HCT116 (cell line): ENCODE data around the gene C16orf90. TPM values are rescaled to one million over a fixed set of nuclear protein-coding genes. Genes with fewer than 3 reads are reported as not detected.

Experiments used
- ATAC-seq: fragments of 200-7000 bp; cut with Tn5 transposase; 2 replicates; pipeline ENCODE4 v1.9.1; 2020; ENCODE audit warnings: mild to moderate bottlenecking, moderate library complexity
- BruUV-seq: library from RNA; stranded (reverse); fragments of 400-500 nt; replicated peaks from 2 replicates; lab custom pipeline; 2021; lab: Mats Ljungman, UMichigan
- CTCF ChIA-PET: fragments of 300-600 bp; sonication (Branson Sonifier 250); formaldehyde crosslinking; loops from one replicate; lab custom pipeline; 2021; ENCODE audit warnings: antibody characterized with exemption; lab: Charles Lee
- POLR2A ChIA-PET: fragments of 300-600, 350-600 bp; sonication (Branson Sonifier 250); formaldehyde crosslinking; loops from one replicate; lab custom pipeline; 2021; ENCODE audit warnings: antibody characterized with exemption; lab: Charles Lee
- RAD21 ChIA-PET, 2 experiments: fragments of 300-600 bp; sonication (Branson Sonifier 250); formaldehyde crosslinking; loops; one replicate each; lab custom pipeline; 2023; ENCODE audit warnings: low total read pairs in 2 of 2; ENCODE audit not compliant: uncharacterized antibody in 2 of 2, unreplicated experiment in 2 of 2, low non-redundant PET in 1 of 2; lab: Charles Lee
- DNase-seq: peaks from one replicate; pipeline ENCODE4 v3.0.0-alpha.2; 2010; ENCODE audit warnings: low read depth, low spot score
- H2AFZ ChIP-seq: fragments of 200-600 bp; shearing (Covaris generic), sonication (generic); 2 replicates; pipeline ENCODE4 v1.6.1; 2017; ENCODE audit warnings: low read depth, mixed run types, mixed read lengths, antibody characterized with exemption, low read length; ENCODE audit not compliant: poor library complexity, severe bottlenecking
- H3K27ac ChIP-seq: 2 replicates; pipeline ENCODE4 v1.5.1; 2012; ENCODE audit warnings: low read depth, low read length
- H3K27me3 ChIP-seq: fragments of 200-600 bp; sonication (generic); 2 replicates; pipeline ENCODE4 v1.6.1; 2016; ENCODE audit warnings: mixed run types, low read length, mixed read lengths; ENCODE audit not compliant: insufficient read depth
- H3K36me3 ChIP-seq, 2 experiments: fragments of 200-500 bp in 1 of 2; fragments of 200-600 bp in 1 of 2; sonication (Bioruptor generic) in 1 of 2; sonication (generic) in 1 of 2; 2 replicates each; pipeline versions ENCODE4 v1.5.1 to v1.6.1; 2014 to 2016; ENCODE audit warnings: low read length in 2 of 2, inconsistent platforms in 1 of 2, mixed read lengths in 1 of 2, mixed run types in 1 of 2; ENCODE audit not compliant: insufficient read depth in 2 of 2, control insufficient read depth in 1 of 2
- H3K4me1 ChIP-seq, 2 experiments: fragments of 200-600 bp in 1 of 2; sonication (generic) in 1 of 2; 2 replicates each; pipeline versions ENCODE4 v1.5.1 to v1.6.1; 2012 to 2017; ENCODE audit warnings: low read length in 2 of 2, inconsistent platforms in 1 of 2, mild to moderate bottlenecking in 1 of 2, mixed read lengths in 1 of 2, mixed run types in 1 of 2, moderate library complexity in 1 of 2; ENCODE audit not compliant: insufficient read depth in 2 of 2, control insufficient read depth in 1 of 2
- H3K4me2 ChIP-seq: fragments of 200-600 bp; sonication (generic); 2 replicates; pipeline ENCODE4 v1.6.1; 2017; ENCODE audit warnings: mixed run types, low read length, mixed read lengths
- H3K4me3 ChIP-seq, 2 experiments: fragments of 200-600 bp in 1 of 2; sonication (generic) in 1 of 2; replicated peaks in 1 of 2; 2 replicates each; pipeline ENCODE4 v1.5.1; 2011 to 2016; ENCODE audit warnings: low read length in 2 of 2, control low read depth in 1 of 2, low read depth in 1 of 2, mild to moderate bottlenecking in 1 of 2, mixed read lengths in 1 of 2, mixed run types in 1 of 2
- H3K79me2 ChIP-seq: fragments of 200-600 bp; sonication (generic); 2 replicates; pipeline ENCODE4 v1.6.1; 2017; ENCODE audit warnings: mild to moderate bottlenecking, mixed run types, low read length, moderate library complexity, mixed read lengths; ENCODE audit not compliant: insufficient read depth
- H3K9ac ChIP-seq: fragments of 200-600 bp; sonication (generic); 2 replicates; pipeline ENCODE4 v1.6.1; 2016; ENCODE audit warnings: low read length, mixed read lengths
- H3K9me2 ChIP-seq: fragments of 200-600 bp; sonication (generic), shearing (Covaris generic); 2 replicates; pipeline ENCODE4 v1.6.1; 2017; ENCODE audit warnings: mixed run types, mild to moderate bottlenecking, moderate library complexity; ENCODE audit not compliant: insufficient read depth
- H3K9me3 ChIP-seq, 2 experiments: fragments of 200-500 bp in 1 of 2; fragments of 200-600 bp in 1 of 2; sonication (Bioruptor generic) in 1 of 2; sonication (generic) in 1 of 2; 2 replicates each; pipeline ENCODE4 v1.6.1; 2014 to 2017; ENCODE audit warnings: low read length in 2 of 2, mixed read lengths in 2 of 2, inconsistent platforms in 1 of 2, low read depth in 1 of 2, mild to moderate bottlenecking in 1 of 2, mixed run types in 1 of 2, moderate library complexity in 1 of 2; ENCODE audit not compliant: control insufficient read depth in 1 of 2, insufficient read depth in 1 of 2
- H4K20me1 ChIP-seq: fragments of 200-600 bp; sonication (generic), shearing (Covaris generic); 2 replicates; pipeline ENCODE4 v1.6.1; 2017; ENCODE audit warnings: mixed run types, mild to moderate bottlenecking, moderate library complexity; ENCODE audit not compliant: insufficient read depth
- ATF3 ChIP-seq: IDR thresholded peaks from 2 replicates; pipeline ENCODE4 v1.6.1; 2012
- CEBPB ChIP-seq: IDR thresholded peaks from 2 replicates; pipeline ENCODE4 v1.6.1; 2012; ENCODE audit warnings: low read depth
- ELF1 ChIP-seq: IDR thresholded peaks from 2 replicates; pipeline ENCODE4 v1.6.1; 2012; ENCODE audit warnings: low read depth, borderline replicate concordance
- EZH2 ChIP-seq: fragments of 200-600 bp; sonication (generic); IDR thresholded peaks from 2 replicates; pipeline ENCODE4 v1.6.1; 2017; ENCODE audit warnings: antibody characterized with exemption, mixed run types
- FOSL1 ChIP-seq: IDR thresholded peaks from 2 replicates; pipeline ENCODE4 v1.6.1; 2012; ENCODE audit warnings: low read depth
- JUND ChIP-seq: IDR thresholded peaks from 2 replicates; pipeline ENCODE4 v1.6.1; 2012
- RAD21 ChIP-seq: IDR thresholded peaks from 2 replicates; pipeline ENCODE4 v1.6.1; 2012; ENCODE audit warnings: low read depth, mild to moderate bottlenecking
- REST ChIP-seq: IDR thresholded peaks from 2 replicates; pipeline ENCODE4 v1.6.1; 2012; ENCODE audit warnings: low read depth
- SIN3A ChIP-seq: IDR thresholded peaks from 2 replicates; pipeline ENCODE4 v1.6.1; 2012; ENCODE audit warnings: low read depth
- SP1 ChIP-seq: IDR thresholded peaks from 2 replicates; pipeline ENCODE4 v1.6.1; 2012; ENCODE audit warnings: low read depth
- SRF ChIP-seq: IDR thresholded peaks from 2 replicates; pipeline ENCODE4 v1.6.1; 2012; ENCODE audit warnings: low read depth
- ZBTB33 ChIP-seq: IDR thresholded peaks from 2 replicates; pipeline ENCODE4 v1.6.1; 2011; ENCODE audit warnings: mild to moderate bottlenecking, low read length, moderate library complexity; ENCODE audit not compliant: insufficient replicate concordance; ENCODE audit errors: extremely low read depth
- intact Hi-C: fragments of 100-400 bp; cut with micrococcal nuclease; formaldehyde crosslinking; loops from 2 replicates; pipeline ENCODE4 v1.10.0; 2022
- total RNA-seq: library from RNA; stranded (reverse); gene quantifications from one replicate; pipeline ENCODE4 v1.2.1, GENCODE V29; 2021; ENCODE audit not compliant: unreplicated experiment

C16orf90 gene
- total RNA-seq, 1 experiment from 2014 or later: not detected

GRCh38 chr16:3492356-3492755 is 2.9 kb downstream of the C16orf90 start:
- Histone ChIP-seq H3K4me1 (no peaks in the 10 kb centered on the region), H3K9ac (no peak overlapping the region), H3K27me3 (no peaks in the 10 kb centered on the region), H3K36me3 (no peaks in the 10 kb centered on the region), H3K4me2 (no peak overlapping the region), H2AFZ (no peak overlapping the region), H3K9me3 (no peaks in the 10 kb centered on the region), H3K79me2 (no peaks in the 10 kb centered on the region), H3K4me3 (no peak overlapping the region), H3K27ac (no peak overlapping the region), H4K20me1 (no peaks in the 10 kb centered on the region), H3K9me2 (no peaks in the 10 kb centered on the region)
- TF ChIP-seq ZBTB33 (no peak), RAD21 (no peak), CEBPB (no peak), JUND (no peak), SP1 (no peak), REST (no peak), FOSL1 (no peak), ATF3 (no peak), EZH2 (no peak), SIN3A (no peak), SRF (no peak), ELF1 (no peak)
- DNase-seq (no peak), ATAC-seq (no peak)
- CTCF ChIA-PET: no interaction called here
- BruUV-seq: no TSS peak
- intact Hi-C loops: no loop called here
- RAD21 ChIA-PET: no interaction called here
- POLR2A ChIA-PET: interaction anchor here (0.7 kb wide), 1 partner anchor 24 kb away, joined by 3 read pairs; no protein-coding TSS in a partner anchor
